ENCODE results near the gene GOLGA6L9. TPM values are rescaled to one million over a fixed set of nuclear protein-coding genes. Genes with fewer than 3 reads are reported as not detected.
"Not testable (repeated sequence)": the region's sequence is repeated elsewhere in the genome, so short reads cannot be mapped to it uniquely, and the experiment has no call there.

Gene GOLGA6L9, protein sequence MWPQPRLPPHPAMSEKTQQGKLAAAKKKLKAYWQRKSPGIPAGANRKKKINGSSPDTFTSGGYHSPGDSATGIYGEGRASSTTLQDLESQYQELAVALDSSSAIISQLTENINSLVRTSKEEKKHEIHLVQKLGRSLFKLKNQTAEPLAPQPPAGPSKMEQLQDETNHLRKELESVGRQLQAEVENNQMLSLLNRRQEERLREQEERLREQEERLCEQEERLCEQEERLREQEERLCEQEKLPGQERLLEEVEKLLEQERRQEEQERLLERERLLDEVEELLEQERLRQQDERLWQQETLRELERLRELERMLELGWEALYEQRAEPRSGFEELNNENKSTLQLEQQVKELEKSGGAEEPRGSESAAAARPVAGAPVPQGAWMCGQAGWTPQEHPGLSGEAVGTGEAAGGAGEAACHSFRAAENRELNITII
- polyA plus RNA-seq (2013, experiment 1 of 2; ENCODE audit: insufficient read length), result 3.2 TPM
- polyA plus RNA-seq (2013, experiment 2 of 2; ENCODE audit: insufficient read length), result 2.1 TPM

DNA sequence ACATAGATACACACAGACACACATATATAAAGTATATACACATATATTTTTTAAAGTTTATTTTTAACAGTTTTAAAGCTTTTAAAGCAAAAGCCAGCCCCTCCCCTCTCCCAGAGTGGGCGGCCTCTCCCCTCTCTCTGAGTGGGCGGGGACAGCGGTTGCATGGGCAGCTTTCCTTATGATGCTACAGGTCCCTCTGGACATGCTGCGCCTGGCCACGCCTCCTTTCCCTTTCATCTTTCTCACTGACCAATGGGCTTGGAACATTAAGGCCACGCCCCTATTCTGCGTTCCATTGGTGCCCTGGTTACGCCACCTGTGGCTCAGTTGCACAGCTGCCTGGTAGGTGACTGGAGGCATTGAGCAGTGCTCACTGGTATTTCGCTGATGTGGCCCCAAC lies at the start of gene GOLGA6L9:
GOLGA6L9 (plus strand) TSS at position 124 of the 400 bp plus-strand sequence; CDS start at position 388, 264 bp downstream.
- DNase-seq, result not testable (repeated sequence)

DNA sequence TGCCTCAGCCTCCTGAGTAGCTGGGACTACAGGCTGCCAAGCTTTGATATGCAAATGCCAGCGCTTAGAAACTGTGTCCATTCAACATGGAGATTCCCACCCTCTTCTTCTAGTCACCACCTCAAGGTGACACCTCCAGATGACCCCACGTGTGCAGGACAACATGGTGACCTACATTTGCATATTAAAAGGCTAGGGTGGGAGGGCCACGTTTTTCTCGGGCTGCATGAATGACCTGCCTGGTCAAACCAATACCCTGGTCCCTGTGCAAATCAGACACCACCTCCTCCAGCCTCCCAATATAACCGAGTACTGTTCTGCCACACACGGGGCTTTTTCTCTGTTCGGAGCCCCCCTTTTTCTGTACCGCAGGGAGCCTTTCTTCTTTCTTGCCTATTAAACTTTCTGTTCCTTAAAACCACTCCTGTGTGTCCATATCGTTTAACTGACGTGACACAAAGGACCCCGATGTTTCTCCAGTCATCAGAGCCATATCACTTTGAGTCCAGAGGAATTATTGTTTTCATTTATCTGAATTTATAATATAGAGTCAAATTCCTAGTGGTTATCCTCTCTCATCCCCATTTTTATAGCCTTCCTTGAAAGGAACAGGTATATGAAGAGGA lies 48.2 kb upstream of the GOLGA6L9 start:
- not testable (repeated sequence) for DNase-seq

DNA sequence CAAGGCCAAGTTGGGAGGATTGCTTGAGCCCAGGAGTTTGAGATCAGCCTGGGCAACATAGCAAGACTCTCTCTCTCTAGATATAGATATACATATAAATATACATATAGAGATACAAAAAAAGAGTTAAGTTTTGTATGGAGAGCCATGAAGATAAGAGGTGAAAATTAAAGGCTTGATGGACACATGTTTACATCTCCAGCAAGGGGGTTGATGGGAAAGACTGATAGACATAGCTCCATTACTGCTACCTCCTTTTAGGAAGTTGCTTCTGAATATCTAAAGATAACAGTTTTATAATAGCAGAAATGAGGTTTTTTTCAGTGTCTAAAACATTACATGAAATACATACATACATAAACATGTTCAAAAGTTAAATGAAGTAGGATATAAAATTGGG lies 42.4 kb upstream of the GOLGA6L9 start:
- DNase-seq, result not testable (repeated sequence)

DNA sequence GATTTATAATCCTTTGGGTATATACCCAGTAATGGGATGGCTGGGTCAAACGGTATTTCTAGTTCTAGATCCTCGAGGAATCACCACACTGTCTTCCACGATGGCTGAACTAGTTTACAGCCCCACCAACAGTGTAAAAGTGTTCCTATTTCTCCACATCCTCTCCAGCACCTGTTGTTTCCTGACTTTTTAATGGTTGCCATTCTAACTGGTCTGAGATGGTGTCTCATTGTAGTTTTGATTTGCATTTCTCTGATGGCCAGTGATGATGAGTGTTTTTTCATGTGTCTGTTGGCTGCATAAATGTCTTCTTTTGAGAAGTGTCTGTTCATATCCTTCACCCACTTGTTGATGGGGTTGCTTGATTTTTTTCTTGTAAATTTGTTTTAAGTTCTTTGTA lies 39.5 kb upstream of the GOLGA6L9 start:
- not testable (repeated sequence) for DNase-seq

DNA sequence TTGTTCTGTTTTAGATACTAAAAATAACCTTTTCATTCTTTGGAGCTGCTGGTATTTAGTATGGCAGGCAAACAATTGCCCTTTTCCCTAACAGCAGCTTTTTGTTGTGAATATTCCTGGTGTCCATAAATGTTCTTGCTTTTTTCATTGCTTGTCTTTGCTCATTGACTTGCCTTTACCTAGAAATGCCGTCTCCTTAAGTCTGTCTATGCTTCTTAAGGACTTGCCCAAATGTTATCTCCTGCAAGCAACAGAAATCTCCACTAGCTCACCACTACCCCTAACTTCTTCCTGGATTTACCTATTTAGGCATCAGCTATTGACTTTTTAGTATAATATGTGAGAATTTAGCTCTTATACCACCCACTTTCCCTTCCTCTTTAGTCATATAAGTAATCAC lies 37.5 kb upstream of the GOLGA6L9 start:
- DNase-seq, result not testable (repeated sequence)

DNA sequence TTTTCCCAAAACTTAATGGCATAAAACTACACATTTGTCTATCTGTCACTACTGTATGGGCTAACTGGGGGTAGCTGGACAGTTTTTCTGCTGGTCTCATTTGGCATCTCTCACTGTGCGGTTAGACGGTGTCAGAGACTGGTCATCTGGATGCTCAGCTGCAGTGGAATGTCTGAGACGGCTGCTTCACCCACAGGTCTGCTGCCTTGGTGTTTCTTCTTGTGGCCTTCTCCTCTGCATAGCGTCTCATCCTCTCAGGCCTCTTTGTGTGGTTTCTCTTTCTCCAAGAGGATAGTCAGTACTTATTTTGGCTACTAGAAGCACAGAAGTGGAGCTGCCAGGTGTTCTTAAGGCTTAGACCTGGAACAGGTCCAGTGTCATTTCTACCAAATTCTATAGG lies 35.9 kb upstream of the GOLGA6L9 start:
- peak; percentile 63 for DNase-seq

DNA sequence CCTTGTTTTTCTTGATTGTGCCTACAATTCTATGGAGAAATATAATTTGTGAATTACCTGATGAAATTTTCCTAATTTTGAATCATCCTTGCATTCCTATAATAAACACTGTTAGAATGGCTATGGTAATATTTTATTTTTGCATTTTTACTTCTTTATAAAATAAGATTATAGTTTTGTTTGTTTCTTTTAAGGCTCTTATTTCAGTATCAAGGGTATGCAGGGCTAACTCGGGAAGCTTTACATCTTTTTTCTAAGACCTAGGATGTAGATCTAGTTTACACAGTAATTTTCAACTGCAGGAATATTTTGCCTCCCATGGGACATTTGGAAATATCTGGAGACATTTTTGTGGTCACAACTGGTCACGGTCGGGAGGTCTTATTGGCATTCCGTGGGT lies 33.8 kb upstream of the GOLGA6L9 start:
- DNase-seq, result peak; percentile 40

DNA sequence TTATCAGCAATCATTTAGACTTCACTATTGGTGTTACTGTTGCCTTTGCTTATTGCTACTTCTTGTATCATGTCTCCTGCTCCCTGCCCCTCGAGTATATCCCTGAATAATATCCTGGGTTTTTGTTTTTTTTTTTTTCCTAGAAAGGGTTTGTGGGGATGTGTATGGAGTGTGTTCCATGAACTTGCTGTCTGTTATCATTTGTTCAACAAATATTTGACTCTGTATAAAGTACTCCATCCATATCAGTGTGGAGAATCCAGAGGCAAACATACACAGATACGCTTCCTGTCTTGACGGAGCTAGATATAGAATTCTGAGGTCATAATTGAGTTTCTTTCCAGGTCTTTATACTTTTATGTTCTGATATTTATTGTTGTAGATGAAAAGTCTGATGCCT lies 31.8 kb upstream of the GOLGA6L9 start:
- no peak for DNase-seq

DNA sequence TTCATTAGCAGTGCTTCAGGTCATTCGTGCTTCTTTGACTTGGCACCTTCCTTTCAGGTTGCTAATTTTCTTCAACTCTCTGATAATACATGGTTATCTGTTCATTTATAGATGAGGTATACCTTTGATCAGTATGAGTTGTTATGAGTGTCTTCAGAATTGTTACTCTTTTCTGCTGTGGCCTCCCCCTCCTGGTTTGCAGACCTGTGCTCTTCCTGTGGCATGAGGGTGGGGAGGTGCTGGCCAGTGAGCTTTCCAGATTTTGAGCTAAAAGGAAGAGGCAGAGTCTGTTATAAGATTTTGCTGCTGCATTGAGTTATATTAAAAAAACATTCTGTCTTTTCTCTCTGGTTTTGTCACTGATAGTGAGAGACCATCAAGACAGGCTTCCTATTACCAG lies 30.8 kb upstream of the GOLGA6L9 start:
- no peak for DNase-seq

DNA sequence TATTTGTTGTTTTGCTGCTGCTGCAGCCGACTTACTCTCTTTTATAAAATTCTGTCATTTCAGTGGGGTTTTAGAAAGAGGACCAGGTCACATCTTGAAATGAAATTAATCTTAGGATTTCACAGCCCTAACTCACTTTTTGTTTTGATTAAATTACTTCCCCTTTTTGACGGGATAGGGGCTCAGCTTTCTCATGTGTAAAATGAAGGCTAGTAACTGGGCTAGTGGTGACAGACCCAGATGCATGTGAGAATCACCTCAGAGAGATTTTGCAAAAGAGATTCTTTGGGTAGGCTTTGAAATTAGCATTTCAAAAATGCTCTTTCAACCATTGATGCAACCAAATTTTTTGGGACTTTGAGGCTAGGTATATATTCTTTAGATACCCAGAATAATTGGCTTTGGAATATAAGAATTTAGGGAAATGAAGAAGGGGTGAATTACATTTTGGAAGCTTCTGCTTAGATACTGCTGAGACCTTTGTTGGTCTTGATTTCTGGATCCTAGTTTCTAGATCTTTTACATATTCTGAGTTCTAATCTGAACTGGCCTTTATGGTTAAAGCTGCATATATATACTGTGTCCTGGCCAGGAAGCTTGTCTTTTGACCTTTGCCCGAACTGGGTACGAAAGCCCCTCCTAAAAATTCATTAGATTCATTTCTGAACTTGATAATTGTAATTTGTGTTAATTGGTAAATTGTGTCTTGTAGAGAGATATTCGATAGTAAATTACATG lies 30.1 kb upstream of the GOLGA6L9 start:
- DNase-seq, result not testable (repeated sequence)

DNA sequence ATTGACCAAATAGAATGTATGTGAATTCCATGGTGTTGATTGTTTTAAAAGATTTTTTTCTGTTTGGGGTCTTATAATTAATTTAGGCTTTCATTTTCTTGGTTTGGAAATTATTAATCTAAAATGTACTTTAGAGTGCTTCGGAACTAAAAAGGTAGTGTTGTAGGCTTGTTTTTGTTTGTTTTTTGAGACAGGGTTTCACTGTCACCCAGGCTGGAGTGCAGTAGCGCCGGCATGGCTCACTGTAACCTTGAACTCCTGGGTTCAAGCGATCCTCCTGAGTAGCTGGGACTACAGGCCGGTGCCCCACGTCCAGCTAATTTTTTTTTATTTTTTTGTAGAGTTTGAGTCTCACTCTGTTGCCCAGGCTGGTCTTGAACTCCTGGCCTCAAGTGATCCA lies 27.7 kb upstream of the GOLGA6L9 start:
- not testable (repeated sequence) for DNase-seq

DNA sequence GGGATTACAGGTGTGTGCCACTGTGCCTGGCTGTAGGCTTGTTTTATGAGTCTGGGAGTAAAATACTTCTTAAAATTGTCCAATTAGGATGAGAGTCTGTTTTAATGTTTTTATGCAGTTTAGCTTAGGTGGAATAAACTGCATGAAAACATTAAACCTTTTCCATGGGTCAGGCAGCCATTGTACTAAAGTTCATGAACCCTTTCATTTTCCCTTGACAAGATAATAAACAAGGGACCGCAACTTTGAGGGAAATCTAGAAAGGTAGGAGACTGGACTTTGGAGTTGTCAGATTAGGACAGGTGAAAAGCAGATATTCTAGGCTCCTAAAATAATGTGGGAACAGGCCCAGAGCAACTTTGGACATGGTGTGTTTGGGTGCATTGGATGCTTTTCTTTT lies 27.3 kb upstream of the GOLGA6L9 start:
- not testable (repeated sequence) for DNase-seq

DNA sequence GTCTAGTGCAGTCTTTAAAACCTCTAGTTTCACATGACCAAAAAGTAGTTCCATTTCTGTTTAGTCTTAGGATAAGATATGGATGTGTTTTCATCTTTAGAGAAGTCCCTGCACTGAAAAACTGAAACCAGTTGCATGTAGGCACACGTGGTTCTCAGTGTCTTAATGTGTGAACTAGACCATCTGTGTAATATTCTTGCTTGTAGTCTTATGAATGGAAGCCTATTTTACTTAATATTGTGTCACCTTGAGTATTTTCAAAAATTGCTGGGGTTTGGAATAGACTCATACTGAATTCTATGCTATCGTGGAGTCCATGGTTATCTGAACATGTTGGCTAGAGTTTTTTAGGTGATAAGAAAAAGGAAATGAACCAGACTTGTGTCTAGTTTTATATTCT lies 23.4 kb upstream of the GOLGA6L9 start:
- not testable (repeated sequence) for DNase-seq

DNA sequence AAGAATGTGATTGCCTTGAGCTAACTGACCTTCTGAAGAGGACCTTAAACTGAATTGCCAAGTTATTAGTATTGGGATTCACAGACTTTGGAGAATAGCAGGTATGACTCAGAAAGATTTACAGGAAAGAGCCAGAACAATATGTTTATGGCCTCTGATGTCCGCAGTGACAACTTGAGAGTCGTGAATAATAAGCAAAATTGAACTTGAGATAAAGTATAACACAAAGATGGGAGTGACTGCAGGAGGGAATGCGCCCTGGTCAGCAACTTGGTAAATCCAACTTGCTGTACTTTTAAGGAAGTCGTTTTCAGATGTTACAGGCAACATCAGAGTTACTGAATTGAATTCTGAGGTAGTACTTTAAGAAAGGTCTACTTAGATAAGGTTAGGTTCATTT lies 19.3 kb upstream of the GOLGA6L9 start:
- DNase-seq, result not testable (repeated sequence)

DNA sequence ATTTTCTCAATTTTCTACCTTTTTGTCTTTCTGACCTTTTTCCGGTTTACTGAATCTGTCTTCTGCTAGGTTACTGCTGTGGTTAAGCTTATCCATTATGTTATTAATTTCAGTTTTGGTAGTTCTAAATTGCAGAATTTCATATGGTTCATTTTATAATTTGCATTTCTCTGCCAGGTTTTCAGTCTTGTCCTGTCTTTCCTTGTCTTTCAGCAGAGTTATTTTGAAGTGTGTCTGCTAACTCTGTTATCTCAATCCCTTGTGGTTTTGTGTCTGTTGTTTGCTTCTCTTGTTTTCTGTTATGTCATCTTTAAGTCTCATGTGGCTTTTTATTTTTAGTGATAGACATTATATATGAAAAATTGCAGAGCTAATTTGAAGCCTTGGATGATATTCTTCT lies 18.0 kb upstream of the GOLGA6L9 start:
- DNase-seq, result not testable (repeated sequence)

DNA sequence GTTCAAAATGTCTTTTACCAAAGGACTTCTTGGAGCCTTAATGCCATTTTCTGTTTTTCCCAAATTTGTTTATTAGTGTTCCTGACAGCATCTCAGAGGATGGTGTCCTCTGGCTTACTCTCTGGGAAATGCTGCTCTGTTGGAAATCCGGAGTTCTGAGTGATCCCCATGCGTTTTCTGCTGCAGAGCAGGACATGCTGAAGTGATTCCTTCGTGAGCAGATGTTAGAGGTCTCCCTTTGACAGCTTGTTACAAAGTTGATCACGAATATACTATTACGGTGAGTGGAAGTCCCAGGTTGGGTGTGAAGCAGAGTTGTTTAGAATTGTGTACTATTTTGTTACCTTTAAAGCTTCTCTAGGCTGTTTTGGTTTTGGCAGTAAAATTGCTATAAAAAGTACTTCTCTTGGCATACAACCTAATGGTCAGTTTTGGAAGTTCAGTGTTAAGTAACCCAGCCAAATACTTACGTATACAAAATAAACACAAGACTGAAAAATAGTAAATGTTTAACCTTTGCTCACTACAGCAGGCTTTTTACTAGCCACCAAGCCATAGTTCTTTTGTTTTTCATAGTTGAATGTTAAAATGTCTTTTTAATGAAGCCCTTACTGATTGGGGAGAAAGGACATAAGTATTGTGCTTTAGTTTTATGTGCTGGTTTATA lies 15.0 kb upstream of the GOLGA6L9 start:
- not testable (repeated sequence) for DNase-seq

DNA sequence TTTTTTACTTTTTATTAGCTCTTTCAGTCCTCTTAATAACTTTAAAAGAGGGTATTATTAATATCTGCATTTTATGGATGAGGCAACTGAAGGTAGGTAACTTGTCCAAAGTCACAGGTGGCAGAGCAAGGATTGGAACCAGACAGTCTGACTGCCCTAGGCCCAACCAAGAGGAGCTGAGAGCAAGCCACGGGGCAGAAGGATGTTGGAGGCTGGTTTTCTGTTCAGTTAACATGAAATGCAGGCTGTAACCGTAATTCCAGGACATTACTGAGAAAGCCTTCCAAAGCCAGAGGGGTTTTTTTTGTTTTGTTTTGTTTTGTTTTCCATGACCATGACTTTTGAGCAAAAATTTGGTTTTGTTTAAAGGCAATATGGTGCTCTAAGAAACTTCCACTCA lies 9.1 kb upstream of the GOLGA6L9 start:
- DNase-seq, result not testable (repeated sequence)

DNA sequence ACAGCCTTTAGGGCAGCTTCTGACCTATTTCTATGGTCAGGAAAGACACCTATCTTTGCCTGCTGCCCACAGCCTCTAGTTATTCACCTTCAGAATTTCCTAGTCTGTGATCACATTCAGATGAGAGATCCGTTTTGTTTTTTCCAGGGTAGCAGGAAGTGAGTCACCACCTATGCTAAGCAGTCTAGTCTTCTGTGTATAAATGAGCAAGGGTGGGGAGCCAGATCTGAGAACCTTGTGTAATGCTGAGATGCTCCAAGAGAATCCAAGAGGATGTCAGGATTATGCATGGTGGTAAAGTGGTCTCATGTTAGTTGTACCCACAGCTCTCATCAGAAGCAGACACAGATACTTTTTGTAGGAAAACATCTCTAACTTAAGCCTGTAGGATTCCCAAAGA lies 8.7 kb upstream of the GOLGA6L9 start:
- not testable (repeated sequence) for DNase-seq

DNA sequence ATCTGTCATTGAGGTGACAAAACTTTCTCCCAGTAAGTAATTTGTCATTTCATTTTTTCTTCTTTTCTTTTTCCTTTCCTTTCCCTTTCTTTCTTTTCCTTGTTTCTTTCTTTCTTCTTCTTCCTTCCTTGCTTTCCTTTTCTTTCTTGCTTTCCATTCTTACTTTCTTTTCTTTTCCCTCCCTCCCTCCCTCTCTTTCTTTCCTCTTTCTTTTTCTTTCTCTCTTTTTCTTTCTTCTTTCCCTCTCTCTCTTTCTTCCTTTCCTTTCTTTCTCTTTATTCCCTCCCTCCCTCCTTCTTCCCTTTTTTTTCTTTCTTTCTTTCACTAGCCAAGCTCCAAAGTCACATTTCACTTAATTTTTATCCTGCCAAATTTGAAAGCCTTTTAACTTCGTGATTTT lies 2.5 kb upstream of the GOLGA6L9 start:
- not testable (repeated sequence) for DNase-seq

DNA sequence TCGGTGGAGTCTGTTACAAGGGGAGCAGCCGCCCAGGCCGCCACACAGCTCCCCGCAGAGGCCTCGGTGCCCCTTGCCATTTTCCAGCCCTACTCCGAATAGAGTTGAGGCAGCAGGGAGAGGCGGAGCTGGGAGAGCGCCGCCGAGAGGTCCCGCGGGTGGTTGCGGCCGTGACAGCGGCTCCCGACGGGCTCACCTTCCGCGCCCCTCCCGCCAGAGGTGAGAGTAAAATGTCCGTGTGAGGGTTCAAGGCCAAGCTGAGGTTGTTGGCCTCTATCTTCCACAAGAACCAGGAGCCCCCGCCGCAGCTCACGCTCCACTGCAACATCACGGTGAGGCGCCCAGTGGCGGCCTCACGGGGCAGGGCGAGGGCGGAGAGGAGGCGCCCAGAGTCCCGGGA lies 15.8 kb downstream of the GOLGA6L9 start:
- DNase-seq, result not testable (repeated sequence)

DNA sequence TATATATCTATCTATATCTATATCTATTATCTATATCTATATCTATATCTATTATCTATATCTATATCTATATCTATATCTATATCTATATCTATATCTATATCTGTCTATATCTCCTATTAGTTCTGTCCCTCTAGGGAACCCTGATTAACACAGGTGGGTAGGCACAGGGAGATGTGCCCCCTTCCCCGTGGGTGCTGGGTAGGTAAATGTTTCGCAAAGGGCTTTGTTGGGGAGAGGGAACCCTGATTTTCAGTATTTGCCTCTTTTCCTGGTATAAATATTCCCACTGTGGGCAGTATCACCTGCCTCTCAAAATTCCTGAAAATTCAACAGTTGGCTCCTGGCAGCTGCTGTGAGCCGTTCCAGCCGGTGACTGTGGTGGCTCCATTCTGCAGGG lies 27.7 kb downstream of the GOLGA6L9 start:
- not testable (repeated sequence) for DNase-seq

DNA sequence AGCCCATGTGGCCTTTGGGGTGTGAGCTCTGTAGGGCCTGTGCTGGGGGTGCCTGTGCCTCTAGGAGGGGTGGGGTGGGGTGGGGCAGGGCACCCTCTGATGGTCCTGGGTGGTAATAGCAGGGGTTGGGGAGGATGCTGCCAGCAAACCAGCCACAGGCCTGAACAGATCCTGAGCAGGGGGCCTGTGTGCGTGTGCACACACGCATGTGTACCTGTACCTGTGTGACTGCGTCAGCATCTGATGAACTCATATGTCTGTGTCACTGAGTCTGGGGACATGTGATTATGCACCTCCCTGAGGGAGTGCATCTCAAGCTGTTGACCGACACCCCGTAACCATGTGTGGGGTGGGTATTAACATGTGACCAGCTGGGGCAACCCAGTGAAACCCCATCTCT lies 36.0 kb downstream of the GOLGA6L9 start:
- not testable (repeated sequence) for DNase-seq

All from fibroblast of skin of back (primary cell).